Measurements from ENCODE around the gene SLC25A5.
A peak's percentile ranks its signal among the peaks of the same experiment; 100 is the strongest.
"Not testable (repeated sequence)": the region's sequence is repeated elsewhere in the genome, so short reads cannot be mapped to it uniquely, and the experiment has no call there.

SLC25A5 gene

GRCh38 chrX:119478504-119478903 lies 10.3 kb downstream of the SLC25A5 start:
- DNase-seq, result no peak

GRCh38 chrX:119479845-119480244 lies 11.6 kb downstream of the SLC25A5 start:
- DNase-seq, result no peak

- DNase-seq, result no peak
These were observed 13.1 kb downstream of the SLC25A5 start for GRCh38 chrX:119481323-119481801.

GRCh38 chrX:119482041-119482440 lies 13.8 kb downstream of the SLC25A5 start:
- DNase-seq, result no peak

- peak in 1 of 2 donors; percentile 45 for DNase-seq
These were observed 14.5 kb downstream of the SLC25A5 start for GRCh38 chrX:119482481-119483480.

GRCh38 chrX:119486745-119487144 lies 18.5 kb downstream of the SLC25A5 start:
- no peak for DNase-seq

GRCh38 chrX:119487766-119488165 lies 19.5 kb downstream of the SLC25A5 start:
- DNase-seq, result not testable (repeated sequence)

GRCh38 chrX:119488749-119489148 lies 20.5 kb downstream of the SLC25A5 start:
- DNase-seq, result peak in 1 of 2 donors; percentile 7

- DNase-seq, result no peak
These were observed 21.2 kb downstream of the SLC25A5 start for GRCh38 chrX:119489212-119490074.

GRCh38 chrX:119492463-119492862 lies 24.2 kb downstream of the SLC25A5 start:
- no peak for DNase-seq

GRCh38 chrX:119493851-119494495 lies 25.7 kb downstream of the SLC25A5 start:
- DNase-seq, result not testable (repeated sequence)

- DNase-seq, result no peak
These were observed 27.8 kb downstream of the SLC25A5 start for GRCh38 chrX:119495734-119496726.

GRCh38 chrX:119497185-119497584 lies 28.9 kb downstream of the SLC25A5 start:
- DNase-seq, result no peak

- DNase-seq, result no peak
These were observed 32.0 kb downstream of the SLC25A5 start for GRCh38 chrX:119500061-119500800.

- DNase-seq, result no peak
These were observed 33.4 kb downstream of the SLC25A5 start for GRCh38 chrX:119501511-119502148.

GRCh38 chrX:119502727-119503483 lies 34.7 kb downstream of the SLC25A5 start:
- DNase-seq, result no peak

- no peak for DNase-seq
These were observed 35.2 kb downstream of the SLC25A5 start for GRCh38 chrX:119503484-119503861.

GRCh38 chrX:119505145-119505544 lies 36.9 kb downstream of the SLC25A5 start:
- DNase-seq, result not testable (repeated sequence)

GRCh38 chrX:119505945-119506344 lies 37.7 kb downstream of the SLC25A5 start:
- DNase-seq, result no peak

All from hippocampal formation (tissue), 2 donors.